Lower lobe of right lung (tissue), 2 donors: ENCODE measurements around the gene SEZ6. TPM values are rescaled to one million over a fixed set of nuclear protein-coding genes. Genes with fewer than 3 reads are reported as not detected.

Source experiments
- ATAC-seq, 2 donors: fragments of 200-7000 bp; cut with Tn5 transposase; one replicate each; pipeline ENCODE4 v1.9.1; 2020 to 2022; ENCODE audit warnings: mild to moderate bottlenecking in 2 of 2, moderate library complexity in 2 of 2
- DNase-seq: peaks from one replicate; pipeline ENCODE4 v3.0.0-alpha.2; 2020
- H3K27ac ChIP-seq: fragments of 200-600 bp; one replicate; pipeline ENCODE4 v1.8.0; 2022
- H3K27me3 ChIP-seq: fragments of 200-600 bp; one replicate; pipeline ENCODE4 v1.8.0; 2022; ENCODE audit warnings: low read depth
- H3K36me3 ChIP-seq: fragments of 200-600 bp; one replicate; pipeline ENCODE4 v1.8.0; 2022; ENCODE audit warnings: mild to moderate bottlenecking
- H3K4me1 ChIP-seq: fragments of 200-600 bp; one replicate; pipeline ENCODE4 v1.8.0; 2022
- H3K4me3 ChIP-seq: fragments of 200-600 bp; one replicate; pipeline ENCODE4 v1.8.0; 2022; ENCODE audit warnings: mild to moderate bottlenecking
- H3K9me3 ChIP-seq: fragments of 200-600 bp; one replicate; pipeline ENCODE4 v1.8.0; 2022
- CTCF ChIP-seq: fragments of 200-600 bp; IDR thresholded peaks from one replicate; pipeline ENCODE4 v1.8.0; 2022; ENCODE audit warnings: antibody characterized with exemption, mild to moderate bottlenecking
- intact Hi-C: fragments of 100-400 bp; cut with DNase I; formaldehyde crosslinking; loops from one replicate; pipeline ENCODE4 v1.11.0; 2022
- total RNA-seq: library from RNA; stranded (reverse); fragmentation: NEBNext Ultra II Directional; extraction: Animal tissue kit (Norgen Biotek cat#: 25700); gene quantifications from one replicate; pipeline ENCODE4 v1.2.1, GENCODE V29; 2021
- donor health status: DM: no; HTN: yes; CAD: no; lungs with severe emphysema.

Gene SEZ6
- total RNA-seq, 1 donor from 2014 or later, result not detected

DNA sequence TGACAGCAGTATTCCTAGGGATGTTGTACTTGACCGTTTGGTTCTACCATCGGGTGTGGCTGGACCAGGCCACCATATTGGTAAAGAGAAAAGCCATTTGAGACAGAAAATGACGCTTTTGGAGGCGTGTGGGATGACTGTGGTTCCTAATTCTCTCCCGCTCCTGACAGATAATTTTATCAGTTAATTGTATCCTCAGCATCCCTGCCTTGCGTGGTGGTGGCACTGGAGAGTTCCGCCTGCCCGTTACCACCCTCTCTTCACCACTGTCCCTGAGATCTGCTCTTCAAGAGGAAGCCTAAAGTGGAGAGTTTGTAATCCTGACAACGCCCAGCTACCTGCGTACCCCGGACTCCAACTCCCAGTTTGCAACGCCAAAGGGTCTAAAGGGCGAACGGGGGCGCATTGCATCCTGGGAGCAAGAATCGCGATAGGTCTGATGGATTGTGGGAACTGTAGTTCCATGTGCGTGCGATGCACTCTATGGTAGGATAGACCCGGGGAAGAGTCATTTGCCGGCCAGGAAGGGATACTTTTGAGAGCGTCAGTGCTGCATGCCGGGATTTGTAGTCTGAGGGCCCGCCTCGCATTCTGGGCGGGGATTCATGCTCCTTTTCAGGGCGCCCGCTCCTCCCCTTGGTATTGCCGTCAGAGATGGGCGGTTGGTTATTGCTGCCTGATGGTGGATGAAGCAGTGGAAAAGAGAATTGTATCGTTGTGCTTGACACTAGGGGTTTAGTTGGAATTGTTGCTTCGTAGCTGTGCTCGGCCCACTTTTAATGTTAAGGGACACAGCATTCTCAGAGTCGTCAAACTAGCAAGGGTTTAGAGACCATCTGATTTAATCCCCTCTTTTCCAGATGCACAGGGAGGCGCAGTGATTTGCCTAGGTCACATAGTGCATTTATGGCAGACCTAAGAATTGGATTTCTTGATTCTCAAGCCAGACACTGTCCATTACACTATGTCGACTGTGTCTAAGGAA, 53.5 kb downstream of the SEZ6 start:
- Histone ChIP-seq H3K4me3 (peak overlapping the region; percentile 86), H3K27me3 (no peaks in the 10 kb centered on the region), H3K27ac (peak overlapping the region; percentile 96), H3K9me3 (no peaks in the 10 kb centered on the region), H3K36me3 (no peaks in the 10 kb centered on the region), H3K4me1 (peaks cover 23% of the 10 kb centered on the region)
- DNase-seq (peak; percentile 97), ATAC-seq (peak; percentile 89 to 90)
- intact Hi-C loops, result no loop called here
- no peak for TF ChIP-seq CTCF

DNA sequence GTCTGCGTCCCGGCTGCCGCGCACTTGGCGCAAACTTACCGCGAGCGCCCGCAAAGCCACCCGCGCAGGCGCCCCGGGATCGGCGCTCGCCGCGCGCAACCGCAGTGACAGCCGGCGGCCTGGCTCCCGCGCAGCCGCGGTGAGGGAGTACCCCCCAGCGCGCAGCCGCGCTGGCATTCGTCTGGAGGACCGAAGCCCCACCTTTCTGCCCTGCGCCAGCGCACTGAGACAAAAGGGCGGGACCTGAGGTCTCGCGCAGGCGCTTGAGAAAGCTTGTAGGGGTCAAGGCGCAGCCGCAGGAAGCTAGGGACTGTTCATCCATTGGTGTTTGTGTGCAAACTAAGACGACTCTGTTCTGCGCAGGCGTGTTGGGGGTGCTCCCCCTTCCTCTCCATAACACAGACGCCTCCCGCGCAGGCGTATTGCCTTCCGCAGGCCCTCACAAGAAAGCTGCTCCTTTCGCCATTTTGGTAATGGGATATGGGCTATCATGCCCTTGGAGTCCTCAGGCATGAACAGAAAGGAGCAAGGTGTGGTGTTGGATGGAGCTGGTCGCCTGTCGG, 54.3 kb downstream of the SEZ6 start, which contains the start of gene PHF12:
Gene PHF12, minus strand, starts transcription at position 91 of the 563 bp plus-strand sequence. CDS start 558 bp downstream, outside the sequence.
- peak; percentile 89 to 93 for ATAC-seq
- Histone ChIP-seq H3K36me3 (no peaks in the 10 kb centered on the region), H3K27ac (peak within 1 kb of the TSS; percentile 96), H3K4me3 (peak within 1 kb of the TSS; percentile 86), H3K4me1 (peaks cover 31% of the 10 kb centered on the region), H3K27me3 (no peaks in the 10 kb centered on the region), H3K9me3 (no peaks in the 10 kb centered on the region)
- intact Hi-C loops, result no loop called here
- no peak for TF ChIP-seq CTCF
- peak; percentile 100 for DNase-seq

DNA sequence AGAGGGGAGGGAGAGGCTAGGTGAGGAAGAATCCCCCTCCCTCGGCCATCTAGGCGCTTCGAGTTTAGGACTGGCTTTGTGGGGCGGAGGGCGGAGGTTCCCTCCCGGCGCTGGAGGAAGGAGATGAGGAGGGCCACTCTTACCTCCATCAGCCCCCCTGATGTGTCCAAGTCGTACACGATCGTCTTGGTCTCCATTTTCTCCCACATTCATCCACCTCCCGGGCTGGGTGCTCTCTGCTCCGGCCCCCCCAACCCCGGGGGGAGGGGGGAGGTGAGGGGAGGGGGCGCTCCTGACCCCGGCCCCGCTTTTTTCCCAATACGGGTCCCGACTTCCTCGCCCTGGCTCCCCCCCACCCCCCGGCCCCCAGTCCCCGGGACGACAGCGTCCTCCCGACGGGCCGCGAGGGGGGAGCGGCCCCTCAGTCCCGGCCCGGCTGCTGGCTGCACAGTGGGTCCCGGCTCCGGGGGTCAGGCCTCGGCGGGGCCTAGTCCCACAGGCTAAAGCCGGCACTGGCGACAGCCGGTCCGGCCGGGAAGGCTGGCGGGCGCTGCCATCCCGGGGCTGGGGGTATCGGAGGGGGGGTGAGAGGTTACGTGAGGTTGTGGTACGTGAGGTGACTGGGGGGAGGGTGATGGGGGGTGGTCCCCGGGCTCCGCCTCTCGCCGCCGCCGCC, 54.9 kb downstream of the SEZ6 start:
- H3K9me3 ChIP-seq, result no peaks in the 10 kb centered on the region
- DNase-seq (no peak), ATAC-seq (no peak)
- intact Hi-C loops, result no loop called here
- H3K36me3 ChIP-seq, result no peaks in the 10 kb centered on the region
- peak overlapping the region; percentile 86 for H3K4me3 ChIP-seq
- H3K27ac ChIP-seq, result peak overlapping the region; percentile 90
- peaks cover 37% of the 10 kb centered on the region for H3K4me1 ChIP-seq
- no peak for TF ChIP-seq CTCF
- H3K27me3 ChIP-seq, result no peaks in the 10 kb centered on the region

- Histone ChIP-seq H3K4me3 (peak overlapping the region; percentile 86), H3K27me3 (no peaks in the 10 kb centered on the region), H3K9me3 (no peaks in the 10 kb centered on the region), H3K4me1 (peaks cover 44% of the 10 kb centered on the region), H3K36me3 (no peaks in the 10 kb centered on the region), H3K27ac (peak overlapping the region; percentile 90)
- intact Hi-C loops, result no loop called here
- DNase-seq (peak; percentile 77), ATAC-seq (no peak)
- no peak for TF ChIP-seq CTCF
These were observed 55.6 kb downstream of the SEZ6 start for GRCh38 chr17:28950017-28950751.
